Esophagus muscularis mucosa (tissue), 4 donors: ENCODE data around the gene IFNL4. TPM values are rescaled to one million over a fixed set of nuclear protein-coding genes. Genes with fewer than 3 reads are reported as not detected.

Source experiments
- DNase-seq: peaks from one replicate; pipeline ENCODE4 v3.0.0-alpha.2; 2017; ENCODE audit errors: extremely low spot score
- H3K27ac ChIP-seq, 4 donors: fragments of 200-600 bp; sonication (generic); replicated peaks in 1 of 4; 1 replicate in 3 of 4; 2 replicates in 1 of 4; pipeline ENCODE4 v1.5.1; 2016 to 2019; ENCODE audit warnings: mild to moderate bottlenecking in 1 of 4
- H3K27me3 ChIP-seq, 4 donors: fragments of 200-600 bp; sonication (generic); one replicate each; pipeline versions ENCODE4 v1.5.1 to v1.6.0; 2016 to 2019
- H3K36me3 ChIP-seq, 4 donors: fragments of 200-600 bp; sonication (generic); one replicate each; pipeline ENCODE4 v1.5.1; 2016 to 2019
- H3K4me1 ChIP-seq, 4 donors: fragments of 200-600 bp; sonication (generic); one replicate each; pipeline ENCODE4 v1.5.1; 2016 to 2019
- H3K4me3 ChIP-seq, 4 donors: fragments of 200-600 bp; sonication (generic); 1 replicate in 2 of 4; 2 replicates in 2 of 4; pipeline ENCODE4 v1.5.1; 2016 to 2019; ENCODE audit warnings: mild to moderate bottlenecking in 4 of 4, moderate library complexity in 1 of 4
- H3K9me3 ChIP-seq, 4 donors: fragments of 200-600 bp; sonication (generic); 1 replicate in 3 of 4; 2 replicates in 1 of 4; pipeline ENCODE4 v1.5.1; 2016 to 2019
- CTCF ChIP-seq, 3 experiments: fragments of 200-600 bp in 2 of 3; fragments of 450-650 bp in 1 of 3; sonication (generic) in 2 of 3; IDR thresholded peaks; one replicate each; pipeline ENCODE4 v1.5.1; 2017 to 2019; ENCODE audit warnings: antibody characterized with exemption in 3 of 3, mild to moderate bottlenecking in 2 of 3, moderate library complexity in 1 of 3
- EP300 ChIP-seq: sonication (generic); formaldehyde crosslinking; IDR thresholded peaks from one replicate; pipeline ENCODE4 v1.6.1; 2017; ENCODE audit warnings: antibody characterized with exemption
- POLR2A ChIP-seq: fragments of 450-650 bp; IDR thresholded peaks from one replicate; pipeline ENCODE4 v1.6.1; 2017; ENCODE audit warnings: antibody characterized with exemption, moderate library complexity, mild to moderate bottlenecking, low read depth
- POLR2AphosphoS5 ChIP-seq, 2 donors: sonication (generic); formaldehyde crosslinking; IDR thresholded peaks; one replicate each; pipeline ENCODE4 v1.6.1; 2017; ENCODE audit warnings: antibody characterized with exemption in 2 of 2
- WGBS: methylation state at CpG from one replicate; pipeline ENCODE4 v1.1.5; 2018; 5-methylcytosine and 5-hydroxymethylcytosine counted together
- intact Hi-C: fragments of 100-400 bp; cut with DNase I; formaldehyde crosslinking; loops from one replicate; pipeline ENCODE4 v1.15.1; 2023
- total RNA-seq, 4 donors: library from RNA; depleted of rRNA; stranded (reverse); fragments of >200 nt; gene quantifications; one replicate each; pipeline versions ENCODE4 v1.1.0 to v1.2.1, GENCODE V29; 2016

The IFNL4 gene
- total RNA-seq, 4 donors from 2014 or later = not detected

GRCh38 chr19:39200803-39201115, 47.9 kb downstream of the IFNL4 start:
- H3K27me3 ChIP-seq = peaks cover 0 to 97% (median 46%) of the 10 kb centered on the region in 4 donors
- intact Hi-C loops = no loop called here
- WGBS = 82% methylated on average over 3 of the region's 3 CpGs

DNA sequence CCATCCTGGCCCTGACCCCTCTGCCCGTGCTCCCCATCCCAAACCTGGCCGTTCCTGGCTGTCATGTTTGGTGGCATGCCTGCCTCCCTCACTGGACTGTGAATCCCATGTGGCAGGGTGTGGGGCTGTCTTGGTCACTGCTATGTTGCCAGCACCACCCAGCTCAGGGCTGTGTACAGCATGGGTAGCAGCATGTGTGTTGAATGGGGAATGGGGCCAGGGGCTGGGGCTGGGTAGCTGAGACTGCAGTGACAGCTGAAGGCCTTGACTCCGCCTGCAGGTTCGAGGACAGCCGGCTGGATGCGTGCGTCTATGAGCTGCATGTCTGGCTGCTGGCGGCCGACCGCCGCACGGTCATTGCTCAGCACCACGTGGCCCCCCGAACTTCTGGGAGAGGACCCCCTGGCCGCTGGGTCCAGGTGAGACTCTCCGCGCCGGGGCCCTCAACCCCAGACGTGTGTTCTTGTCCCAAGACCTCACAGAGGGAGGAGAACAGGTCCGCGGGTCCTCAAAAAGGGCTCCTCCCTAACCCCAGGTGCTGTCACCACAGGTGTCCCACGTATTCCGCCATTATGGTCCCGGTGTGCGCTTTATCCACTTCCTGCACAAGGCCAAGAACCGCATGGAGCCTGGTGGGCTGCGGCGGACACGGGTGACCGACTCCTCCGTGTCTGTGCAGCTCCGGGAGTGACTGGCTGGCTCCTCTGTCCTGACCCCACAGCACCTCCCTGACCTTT, 48.4 kb downstream of the IFNL4 start:
- Histone ChIP-seq H3K27me3 (peaks cover 0 to 99% (median 51%) of the 10 kb centered on the region in 4 donors), H3K27ac (no peak overlapping the region), H3K4me1 (peaks cover 4 to 10% (median 9%) of the 10 kb centered on the region in 4 donors), H3K4me3 (no peak overlapping the region), H3K9me3 (no peaks in the 10 kb centered on the region), H3K36me3 (no peaks in the 10 kb centered on the region)
- intact Hi-C loops = no loop called here
- 78% methylated on average over 19 of the region's 32 CpGs for WGBS
- no peak for DNase-seq
- TF ChIP-seq POLR2AphosphoS5 (IDR thresholded peaks at IDR 0.05) (no peak), EP300 (no peak), POLR2A (no peak), CTCF (IDR thresholded peaks at IDR 0.05) (no peak)

More at GRCh38 chr19:39200803-39201115, 47.9 kb downstream of the IFNL4 start:
- TF ChIP-seq CTCF (IDR thresholded peaks at IDR 0.05) = no peak
- no peak for TF ChIP-seq POLR2AphosphoS5 (IDR thresholded peaks at IDR 0.05)
- TF ChIP-seq EP300 = no peak
- TF ChIP-seq POLR2A = no peak
- no peak for DNase-seq
- H3K27ac ChIP-seq = no peak overlapping the region
- peaks cover 4 to 10% (median 9%) of the 10 kb centered on the region in 4 donors for H3K4me1 ChIP-seq
- H3K9me3 ChIP-seq = no peaks in the 10 kb centered on the region
- H3K4me3 ChIP-seq = no peak overlapping the region
- no peaks in the 10 kb centered on the region for H3K36me3 ChIP-seq

GRCh38 chr19:39199025-39199424, 49.6 kb downstream of the IFNL4 start:
- Histone ChIP-seq H3K4me1 (peaks cover 4 to 10% (median 9%) of the 10 kb centered on the region in 4 donors), H3K9me3 (no peaks in the 10 kb centered on the region), H3K36me3 (no peaks in the 10 kb centered on the region), H3K4me3 (no peak overlapping the region), H3K27ac (no peak overlapping the region), H3K27me3 (peaks cover 0 to 95% (median 52%) of the 10 kb centered on the region in 4 donors)
- no peak for TF ChIP-seq EP300
- no peak for TF ChIP-seq POLR2A
- no peak for TF ChIP-seq POLR2AphosphoS5 (IDR thresholded peaks at IDR 0.05)
- no peak for DNase-seq
- intact Hi-C loops = no loop called here
- WGBS = 12% methylated on average over 7 of the region's 11 CpGs

GRCh38 chr19:39197808-39198207, 50.8 kb downstream of the IFNL4 start:
- TF ChIP-seq POLR2A (no peak), POLR2AphosphoS5 (IDR thresholded peaks at IDR 0.05) (no peak), EP300 (no peak), CTCF (IDR thresholded peaks at IDR 0.05) (no peak)
- DNase-seq = no peak
- Histone ChIP-seq H3K9me3 (no peaks in the 10 kb centered on the region), H3K4me1 (peaks cover 4 to 10% (median 9%) of the 10 kb centered on the region in 4 donors), H3K36me3 (no peaks in the 10 kb centered on the region), H3K27ac (no peak overlapping the region), H3K4me3 (no peak overlapping the region), H3K27me3 (peaks cover 0 to 87% (median 41%) of the 10 kb centered on the region in 4 donors)
- intact Hi-C loops = no loop called here
- WGBS = 54% methylated on average over 5 of the region's 5 CpGs

DNA sequence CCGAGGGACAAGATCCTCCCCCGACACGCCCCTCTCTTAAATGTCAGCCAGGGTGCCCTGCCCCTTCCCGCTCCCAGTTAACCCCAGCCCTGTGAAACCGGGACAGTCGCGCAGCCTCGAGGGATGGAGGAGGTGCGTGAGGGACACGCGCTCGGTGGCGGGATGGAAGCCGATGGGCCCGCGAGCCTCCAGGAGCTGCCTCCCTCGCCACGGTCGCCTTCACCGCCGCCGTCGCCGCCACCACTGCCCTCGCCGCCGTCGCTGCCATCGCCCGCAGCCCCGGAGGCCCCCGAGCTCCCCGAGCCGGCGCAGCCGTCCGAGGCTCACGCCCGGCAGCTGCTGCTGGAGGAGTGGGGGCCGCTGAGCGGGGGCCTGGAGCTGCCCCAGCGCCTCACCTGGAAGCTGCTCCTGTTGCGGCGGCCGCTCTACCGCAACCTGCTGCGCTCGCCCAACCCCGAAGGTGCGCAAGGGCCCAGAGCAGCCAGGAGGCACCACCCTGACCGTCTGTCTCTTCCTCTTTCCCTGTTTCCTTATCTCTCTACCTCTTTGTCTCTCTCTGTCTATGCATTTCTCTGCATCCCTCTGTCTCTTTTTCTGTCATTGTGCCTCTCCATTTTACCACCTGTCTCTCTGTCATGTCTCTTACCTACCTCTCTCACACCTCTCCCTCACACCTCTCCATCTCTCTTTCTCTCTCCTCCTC, 51.6 kb downstream of the IFNL4 start, which contains the start of gene NCCRP1:
TSS of gene NCCRP1 (plus strand) at position 105 of the 703 bp plus-strand sequence. CDS start at position 124, 19 bp downstream.
- no peaks in the 10 kb centered on the region for H3K9me3 ChIP-seq
- no peaks in the 10 kb centered on the region for H3K36me3 ChIP-seq
- peaks cover 4 to 10% (median 9%) of the 10 kb centered on the region in 4 donors for H3K4me1 ChIP-seq
- peaks cover 0 to 79% (median 35%) of the 10 kb centered on the region in 4 donors for H3K27me3 ChIP-seq
- intact Hi-C loops = no loop called here
- H3K4me3 ChIP-seq = peak within 1 kb of the TSS in 3 of 4 donors; percentile 11 to 34 (median 27)
- no peak for DNase-seq
- no peak for TF ChIP-seq POLR2A
- TF ChIP-seq EP300 = no peak
- TF ChIP-seq POLR2AphosphoS5 (IDR thresholded peaks at IDR 0.05) = no peak
- TF ChIP-seq CTCF (IDR thresholded peaks at IDR 0.05) = no peak
- WGBS = 5% methylated on average over 51 of the region's 51 CpGs
- H3K27ac ChIP-seq = no peak within 1 kb of the TSS
